CD4-positive, alpha-beta T cell treated with Interleukin-17A for 1 hour (primary cell): ENCODE data around the gene SLC12A2.

ENCODE experiments used
- DNase-seq: peaks from one replicate; pipeline ENCODE4 v3.0.0-alpha.2; 2020

The SLC12A2 gene

DNA sequence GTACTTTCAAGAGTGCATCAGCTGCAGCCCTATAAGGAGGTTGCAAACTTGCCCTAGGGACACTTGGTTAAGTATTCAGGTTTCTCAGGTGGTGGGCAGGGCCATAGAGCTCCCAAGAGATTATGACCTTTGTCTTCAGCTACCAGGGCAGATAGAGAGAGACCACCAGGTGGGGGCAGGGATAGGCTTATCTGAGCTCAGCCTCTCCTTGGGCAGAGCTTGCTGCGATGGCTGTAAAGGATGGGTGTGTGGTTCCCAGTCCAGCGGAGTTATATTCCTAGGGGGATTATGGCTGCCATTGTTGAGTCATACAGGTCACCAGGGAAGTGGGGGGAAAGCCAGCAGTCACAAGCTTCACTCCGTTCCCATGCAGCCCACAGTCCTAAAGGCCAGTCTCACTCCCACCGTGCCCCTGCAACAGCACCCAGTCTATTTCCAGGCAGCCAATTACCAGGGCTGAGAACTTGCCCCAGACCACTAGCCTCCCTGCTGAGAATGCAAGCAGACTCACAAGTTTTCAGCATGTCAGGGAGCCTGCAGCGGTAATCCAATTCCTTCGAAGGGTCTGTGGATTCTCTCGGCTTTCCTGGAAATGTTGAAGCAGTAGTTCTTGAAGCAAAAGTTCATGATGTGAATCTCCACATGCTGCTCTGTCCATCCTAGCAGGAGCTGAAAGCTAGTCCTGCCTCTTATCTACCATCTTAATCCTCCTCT lies 151.5 kb downstream of the SLC12A2 start:
- no peak for DNase-seq

GRCh38 chr5:128236334-128236733 lies 152.8 kb downstream of the SLC12A2 start:
- DNase-seq: no peak

GRCh38 chr5:128237000-128237399 lies 153.4 kb downstream of the SLC12A2 start:
- DNase-seq: no peak

DNA sequence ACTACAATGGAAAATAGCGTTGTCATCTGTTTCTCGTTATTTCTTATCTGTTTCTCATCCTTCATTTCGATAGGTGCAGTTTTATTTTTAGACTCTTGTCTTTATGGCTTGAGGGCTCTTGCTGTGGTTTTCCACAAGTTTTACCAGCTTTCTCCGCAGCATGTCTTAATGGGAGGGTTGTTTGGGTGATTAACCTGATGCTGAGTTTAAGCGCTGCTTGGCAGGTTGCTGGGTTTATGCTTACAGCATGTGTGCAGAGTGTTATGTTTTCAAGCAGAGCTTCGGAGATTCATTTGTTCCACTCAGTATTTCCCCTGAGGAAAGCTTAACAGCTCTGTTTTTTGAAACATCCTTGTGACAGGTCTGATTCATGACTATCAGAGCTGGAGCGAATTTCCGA lies 154.0 kb downstream of the SLC12A2 start:
- no peak for DNase-seq
